ENCODE results near the gene OGFRL1.

Gene OGFRL1

DNA sequence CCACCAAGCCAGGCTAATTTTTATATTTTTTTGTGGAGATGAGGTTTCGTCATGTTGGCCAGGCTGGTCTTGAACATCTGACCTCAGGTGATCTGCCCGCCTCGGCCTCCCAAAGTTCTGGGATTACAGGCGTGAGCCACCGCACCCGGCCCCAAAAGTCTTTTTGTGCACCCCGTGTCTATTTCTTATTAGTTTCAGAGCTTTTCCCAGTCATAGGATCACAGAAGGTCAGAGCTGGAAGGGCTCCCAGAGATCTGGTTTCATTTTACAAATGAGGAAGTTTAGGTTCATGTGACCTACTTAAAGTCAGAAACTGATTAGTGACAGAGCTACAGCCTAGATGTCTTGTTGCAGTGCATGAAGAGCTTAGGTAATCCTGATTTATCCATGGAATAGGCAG, 1.6 kb upstream of the OGFRL1 start:
- no peak for DNase-seq (ENCODE audit: low read depth, low spot score)

DNA sequence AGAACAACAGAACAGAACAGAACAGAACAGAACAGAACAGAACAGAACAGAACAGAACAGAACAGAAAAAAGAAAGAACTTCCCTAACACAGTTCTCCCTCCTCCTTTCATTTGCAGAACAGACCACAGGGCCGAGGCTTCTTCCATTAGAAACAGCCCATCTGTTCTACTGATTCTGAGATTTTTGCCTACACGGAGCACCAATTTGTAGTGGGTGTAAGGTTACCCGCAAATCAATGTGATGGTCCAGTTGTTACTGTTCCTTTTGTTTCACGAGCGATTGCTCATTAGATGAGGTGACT, 734 bp upstream of the OGFRL1 start:
- no peak for DNase-seq (ENCODE audit: low read depth, low spot score)

DNA sequence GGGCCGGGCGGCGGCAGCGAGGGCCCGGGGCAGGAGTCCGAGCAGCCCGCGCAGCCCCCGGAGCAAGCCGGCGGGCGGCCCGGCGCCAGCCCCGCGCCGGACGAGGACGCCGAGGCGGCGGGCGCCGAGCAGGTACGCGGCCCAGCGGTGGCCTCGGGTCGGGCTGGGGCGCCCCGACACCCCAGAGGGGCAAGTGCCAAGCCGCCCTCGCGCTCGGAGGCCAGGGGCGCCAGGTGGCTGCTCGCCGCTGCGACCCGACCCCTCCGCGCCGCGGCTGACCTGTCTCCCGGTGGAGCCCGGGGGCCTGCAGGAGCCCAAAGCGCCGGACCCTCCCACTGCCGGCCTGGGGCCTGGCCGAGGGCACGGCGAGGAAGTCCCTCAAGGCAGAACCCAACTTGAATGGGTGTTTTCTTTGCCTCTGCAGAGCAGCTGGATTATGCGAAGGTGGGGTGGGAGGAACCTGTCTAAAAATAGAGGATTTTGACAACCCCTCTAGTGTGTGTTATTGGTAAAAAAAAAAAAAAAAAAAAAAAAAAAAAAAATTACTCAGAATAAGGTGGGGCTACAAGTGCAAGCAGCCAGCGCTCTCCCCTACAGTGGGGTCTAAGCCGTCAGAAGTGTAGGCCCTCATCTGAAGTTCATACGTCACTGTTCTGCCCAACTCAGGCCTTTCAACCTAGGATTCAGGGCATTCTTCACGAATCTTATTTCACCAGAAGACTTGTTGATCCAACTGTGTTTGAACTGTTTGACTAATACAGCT, 609 bp downstream of the OGFRL1 start:
- no peak for DNase-seq (ENCODE audit: low read depth, low spot score)

DNA sequence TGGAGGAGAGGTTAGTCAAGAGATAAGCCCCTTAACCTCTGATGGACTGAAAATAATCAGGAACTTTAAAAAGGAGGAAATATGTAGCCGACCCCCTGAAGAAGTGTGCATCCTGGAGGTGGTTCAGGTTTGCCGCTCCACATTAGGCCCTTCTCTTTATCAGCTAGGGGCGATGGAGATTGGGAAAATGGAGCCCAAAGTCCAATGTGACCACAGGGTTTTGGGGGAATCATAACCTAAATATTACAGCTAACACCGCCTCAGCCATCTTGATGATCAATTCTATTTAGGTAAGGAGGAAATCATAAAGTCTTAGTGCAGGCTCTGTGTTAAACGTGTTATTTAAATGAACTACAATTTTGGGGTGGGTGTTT, 1.2 kb downstream of the OGFRL1 start:
- no peak for DNase-seq (ENCODE audit: low read depth, low spot score)

DNA sequence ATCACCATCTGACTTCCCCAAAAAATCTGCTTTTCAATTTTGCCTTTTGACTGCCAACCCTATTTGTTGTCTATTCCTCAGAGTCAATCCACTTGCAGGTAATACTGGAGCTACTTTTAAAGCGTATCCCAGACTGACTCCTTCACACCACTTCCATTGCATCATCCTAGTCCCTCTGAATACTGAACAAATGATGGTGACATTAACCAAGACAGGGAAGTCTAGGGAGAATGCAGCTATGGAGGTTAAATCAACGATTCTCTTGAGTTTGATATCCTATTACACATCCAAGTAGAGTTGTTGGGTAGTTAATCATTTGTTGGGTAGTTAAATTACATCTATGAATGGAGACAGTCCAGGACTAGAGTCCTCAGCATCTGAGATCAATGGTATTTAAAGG, 2.0 kb downstream of the OGFRL1 start:
- DNase-seq (ENCODE audit: low read depth, low spot score) = no peak

DNA sequence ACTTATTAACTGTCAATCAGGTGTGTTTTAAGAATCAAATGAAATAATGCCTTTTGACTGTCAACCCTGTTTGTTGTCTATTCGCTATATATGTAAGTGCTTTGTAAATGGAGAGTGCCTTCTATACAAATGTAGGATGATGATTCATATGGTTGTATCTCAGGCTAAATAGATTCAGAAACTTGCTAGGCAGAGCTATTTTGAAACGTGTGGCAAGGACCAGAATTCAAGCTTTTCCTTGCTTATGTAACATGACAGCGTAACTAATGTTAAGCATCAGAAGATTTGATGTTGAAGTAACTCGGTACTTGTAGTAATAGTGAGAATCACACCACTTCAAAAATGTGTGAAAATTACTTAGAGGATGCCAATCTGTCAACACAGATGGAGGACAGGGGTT, 3.4 kb downstream of the OGFRL1 start:
- DNase-seq (ENCODE audit: low read depth, low spot score) = no peak

DNA sequence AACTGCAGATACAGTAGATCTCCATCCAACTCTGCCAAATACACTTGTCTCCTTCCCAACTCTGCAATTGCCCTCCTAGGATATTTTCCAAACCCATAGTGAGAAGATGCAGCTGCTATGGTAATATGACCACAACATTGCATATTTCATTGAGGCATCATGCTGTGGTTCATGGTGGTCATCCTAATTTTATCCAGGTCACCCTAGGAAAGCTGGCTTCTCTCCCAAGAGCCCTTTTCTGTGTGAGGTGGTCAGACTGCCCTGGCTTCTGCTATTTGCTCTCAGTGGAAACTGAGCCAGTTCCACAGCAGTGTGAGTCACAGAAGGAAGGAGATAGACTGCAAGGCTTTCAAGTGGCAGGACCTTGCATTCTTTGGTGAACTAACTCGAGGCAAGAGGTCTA, 5.5 kb downstream of the OGFRL1 start:
- no peak for DNase-seq (ENCODE audit: low read depth, low spot score)

- DNase-seq (ENCODE audit: low read depth, low spot score) = no peak
Observed at GRCh38 chr6:71298459-71298858, 9.8 kb downstream of the OGFRL1 start.

GRCh38 chr6:71299541-71300470, 11.2 kb downstream of the OGFRL1 start:
- no peak for DNase-seq (ENCODE audit: low read depth, low spot score)

GRCh38 chr6:71300561-71301168, 12.1 kb downstream of the OGFRL1 start:
- no peak for DNase-seq (ENCODE audit: low read depth, low spot score)

GRCh38 chr6:71301546-71301945, 12.9 kb downstream of the OGFRL1 start:
- no peak for DNase-seq (ENCODE audit: low read depth, low spot score)

- DNase-seq (ENCODE audit: low read depth, low spot score) = no peak
Observed at GRCh38 chr6:71309656-71310055, 21.0 kb downstream of the OGFRL1 start.

DNA sequence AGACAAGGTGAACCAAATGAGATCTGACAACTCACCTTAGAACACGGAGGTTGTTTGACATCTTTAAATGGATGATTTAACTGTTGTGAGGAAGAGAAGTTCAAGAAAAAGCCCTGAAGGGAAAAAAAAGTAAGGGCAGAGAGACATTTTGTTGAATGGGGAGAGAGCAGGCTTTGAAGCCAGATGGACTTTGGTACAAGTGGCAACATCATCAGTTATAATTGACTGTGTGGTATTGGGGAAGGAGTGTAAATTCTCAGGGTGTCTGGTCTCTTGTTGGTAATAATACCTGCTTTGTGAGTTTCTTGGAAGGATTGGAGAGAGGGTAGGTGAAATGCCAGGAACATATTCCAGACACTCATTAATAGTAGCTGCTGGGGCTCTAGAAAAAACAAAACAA, 21.6 kb downstream of the OGFRL1 start:
- no peak for DNase-seq (ENCODE audit: low read depth, low spot score)

DNA sequence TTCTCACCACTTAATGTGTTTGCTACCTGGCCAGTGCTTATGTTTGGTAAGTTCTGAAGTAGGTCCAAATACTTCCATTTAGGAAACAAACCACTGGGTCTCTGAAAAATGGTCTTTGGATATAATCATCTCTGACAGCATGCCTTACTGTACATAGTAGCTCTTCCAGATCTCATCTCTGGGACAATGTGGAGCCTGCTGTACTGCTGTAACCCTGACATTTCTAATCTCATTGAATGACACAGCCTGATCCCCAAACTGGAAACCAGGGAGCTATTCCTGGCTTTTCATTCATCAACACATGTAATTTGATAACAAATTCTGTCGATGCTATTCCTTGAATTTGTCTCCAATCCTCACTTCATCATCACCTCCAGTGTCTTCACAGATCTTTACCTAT, 23.5 kb downstream of the OGFRL1 start:
- no peak for DNase-seq (ENCODE audit: low read depth, low spot score)

GRCh38 chr6:71317441-71317840, 28.8 kb downstream of the OGFRL1 start:
- no peak for DNase-seq (ENCODE audit: low read depth, low spot score)

GRCh38 chr6:71320041-71320440, 31.4 kb downstream of the OGFRL1 start:
- DNase-seq (ENCODE audit: low read depth, low spot score) = no peak

DNA sequence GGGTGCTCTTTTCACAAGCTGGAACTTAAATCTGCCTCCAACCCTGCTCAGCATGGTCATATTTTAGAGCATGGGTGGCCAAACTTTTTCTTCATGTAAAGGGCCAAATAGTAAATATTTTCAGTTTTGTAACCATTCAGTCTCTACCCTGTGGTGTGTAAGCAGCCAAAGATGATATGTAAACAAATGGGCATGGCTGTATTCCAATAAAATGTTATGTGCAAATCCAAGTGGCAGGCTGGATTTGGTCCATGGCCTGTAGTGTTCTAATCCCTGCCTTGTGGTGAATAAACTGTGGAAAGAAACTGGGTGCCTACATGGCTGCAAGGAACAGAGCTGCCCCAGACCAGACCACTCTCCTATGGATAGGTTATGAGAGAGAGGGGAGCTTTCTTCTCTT, 32.7 kb downstream of the OGFRL1 start:
- DNase-seq (ENCODE audit: low read depth, low spot score) = no peak

GRCh38 chr6:71324194-71324785, 35.7 kb downstream of the OGFRL1 start:
- no peak for DNase-seq (ENCODE audit: low read depth, low spot score)

GRCh38 chr6:71326611-71327010, 38.0 kb downstream of the OGFRL1 start:
- DNase-seq (ENCODE audit: low read depth, low spot score) = no peak

DNA sequence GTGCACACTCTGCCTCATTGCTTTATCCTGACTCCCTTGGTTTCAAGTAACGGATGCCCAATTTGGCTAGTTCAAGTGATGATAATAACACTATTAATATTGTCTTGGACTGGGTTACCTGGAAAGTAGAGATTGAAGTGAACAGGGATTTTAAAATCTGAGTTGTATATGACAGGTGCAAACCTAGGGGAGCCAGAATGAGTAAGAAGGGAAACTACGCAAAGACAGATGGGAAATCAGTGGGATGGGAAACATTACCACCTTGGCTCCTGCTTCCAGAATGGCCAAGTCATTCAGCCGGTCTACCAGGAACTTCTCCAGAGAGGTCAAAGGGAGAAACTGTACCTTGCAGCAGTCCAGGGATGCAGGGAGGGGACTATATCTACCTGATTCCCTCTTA, 41.9 kb downstream of the OGFRL1 start:
- DNase-seq (ENCODE audit: low read depth, low spot score) = no peak

GRCh38 chr6:71332012-71332411, 43.4 kb downstream of the OGFRL1 start:
- DNase-seq (ENCODE audit: low read depth, low spot score) = no peak

- no peak for DNase-seq (ENCODE audit: low read depth, low spot score)
Observed at GRCh38 chr6:71333050-71333449, 44.4 kb downstream of the OGFRL1 start.

Measured in activated naive CD8-positive, alpha-beta T cell treated with anti-CD3 and anti-CD28 coated beads, Interleukin-2, amount 50 U/mL, for 16 hours (primary cell).